GM12878 (cell line): ENCODE data around the gene ABCB10. TPM values are rescaled to one million over a fixed set of nuclear protein-coding genes. Genes with fewer than 3 reads are reported as not detected.

Source experiments
- ATAC-seq: fragments of 200-7000 bp; cut with Tn5 transposase; 3 replicates; pipeline ENCODE4 v1.9.1; 2020; ENCODE audit warnings: mild to moderate bottlenecking, moderate library complexity
- BruUV-seq: library from RNA; stranded (reverse); fragments of 400-500 nt; replicated peaks from 2 replicates; lab custom pipeline; 2021; lab: Mats Ljungman, UMichigan
- CTCF ChIA-PET: fragments of 300-600 bp; sonication (Branson Sonifier 250); formaldehyde crosslinking; extraction: SDS; loops from one replicate; lab custom pipeline; 2021; ENCODE audit warnings: inconsistent platforms; lab: Yijun Ruan, JAX
- POLR2A ChIA-PET: fragments of 350-600 bp; formaldehyde crosslinking; extraction: SDS; loops from one replicate; lab custom pipeline; 2021; ENCODE audit warnings: inconsistent platforms; lab: Charles Lee
- RAD21 ChIA-PET: fragments of 300-600 bp; sonication (Branson Sonifier 250); formaldehyde crosslinking; loops from one replicate; lab custom pipeline; 2023; ENCODE audit warnings: antibody characterized with exemption; ENCODE audit not compliant: unreplicated experiment; lab: Charles Lee
- SMC1A ChIA-PET: fragments of 300-600 bp; sonication (Branson Sonifier 250); formaldehyde crosslinking; loops from one replicate; lab custom pipeline; 2023; ENCODE audit not compliant: unreplicated experiment, uncharacterized antibody; lab: Charles Lee
- DNase-seq: peaks from one replicate; pipeline ENCODE4 v3.0.0-alpha.2; 2011; ENCODE audit warnings: low read depth, low spot score
- FAIRE-seq: peaks from 3 replicates; lab custom pipeline; 2011; peaks lifted over from hg19 to GRCh38; lab: Jason Lieb, UNC
- H2AFZ ChIP-seq: 2 replicates; pipeline ENCODE4 v1.6.0; 2011; ENCODE audit warnings: low read depth, low read length, control low read depth; ENCODE audit not compliant: control insufficient read depth
- H3K27ac ChIP-seq: 2 replicates; pipeline ENCODE4 v1.5.1; 2011; ENCODE audit warnings: control low read depth; ENCODE audit not compliant: control insufficient read depth, insufficient read depth
- H3K27me3 ChIP-seq, 2 experiments: replicated peaks in 1 of 2; 2 replicates each; pipeline versions ENCODE4 v1.6.0 to v1.6.1; 2011; ENCODE audit warnings: low read length in 1 of 2; ENCODE audit not compliant: control insufficient read depth in 2 of 2, insufficient read depth in 2 of 2
- H3K36me3 ChIP-seq, 2 experiments: 2 replicates each; pipeline ENCODE4 v1.5.1; 2011; ENCODE audit warnings: low read length in 1 of 2; ENCODE audit not compliant: control insufficient read depth in 2 of 2, insufficient read depth in 2 of 2
- H3K4me1 ChIP-seq: 2 replicates; pipeline ENCODE4 v1.6.1; 2011; ENCODE audit warnings: mild to moderate bottlenecking, low read length, moderate library complexity, mixed read lengths; ENCODE audit not compliant: control insufficient read depth, insufficient read depth
- H3K4me2 ChIP-seq: 2 replicates; pipeline ENCODE4 v1.6.0; 2011; ENCODE audit warnings: control low read depth; ENCODE audit not compliant: control insufficient read depth, insufficient read depth
- H3K4me3 ChIP-seq: fragments of 200-600 bp; sonication (generic); 2 replicates; pipeline ENCODE4 v1.5.1; 2016
- H3K79me2 ChIP-seq: 2 replicates; pipeline ENCODE4 v1.6.0; 2011; ENCODE audit warnings: low read length; ENCODE audit not compliant: control insufficient read depth, insufficient read depth
- H3K9ac ChIP-seq: 2 replicates; pipeline ENCODE4 v1.8.0; 2011; ENCODE audit warnings: low read length, control low read depth, mixed read lengths; ENCODE audit not compliant: control insufficient read depth, insufficient read depth
- H3K9me3 ChIP-seq: replicated peaks from 3 replicates; pipeline ENCODE4 v1.5.1; 2011; ENCODE audit warnings: mild to moderate bottlenecking, low read length; ENCODE audit not compliant: control insufficient read depth, insufficient read depth
- H4K20me1 ChIP-seq: 2 replicates; pipeline ENCODE4 v1.6.0; 2011; ENCODE audit not compliant: control insufficient read depth, insufficient read depth
- BCLAF1 ChIP-seq: fragments of 450-650 bp; IDR thresholded peaks from 2 replicates; pipeline ENCODE4 v1.6.1; 2017; ENCODE audit warnings: antibody characterized with exemption, mild to moderate bottlenecking, moderate library complexity
- BHLHE40 ChIP-seq, 2 experiments: fragments of 450-650 bp in 1 of 2; IDR thresholded peaks; 2 replicates each; pipeline ENCODE4 v1.6.1; 2011 to 2017; ENCODE audit warnings: low read depth in 2 of 2, borderline replicate concordance in 1 of 2, improper control_type of control experiment in 1 of 2, low read length in 1 of 2, mild to moderate bottlenecking in 1 of 2
- E2F4 ChIP-seq: IDR thresholded peaks from 2 replicates; pipeline ENCODE4 v1.6.1; 2012; ENCODE audit warnings: low read depth, low read length, improper control_type of control experiment
- ELK1 ChIP-seq: IDR thresholded peaks from 2 replicates; pipeline ENCODE4 v1.6.1; 2012; ENCODE audit warnings: low read depth, low read length, improper control_type of control experiment
- EP300 ChIP-seq, 2 experiments: fragments of 150-350 bp in 1 of 2; IDR thresholded peaks; 2 replicates each; pipeline ENCODE4 v1.6.1; 2011 to 2012; ENCODE audit warnings: low read depth in 2 of 2, low read length in 2 of 2, borderline replicate concordance in 1 of 2, improper control_type of control experiment in 1 of 2, inconsistent platforms in 1 of 2; ENCODE audit not compliant: control insufficient read depth in 1 of 2
- KAT2A ChIP-seq: conservative IDR thresholded peaks from 2 replicates; pipeline ENCODE4 v1.6.1; 2011; ENCODE audit warnings: low read depth, low read length; ENCODE audit not compliant: control insufficient read depth
- KLF5 ChIP-seq: fragments of 450-650 bp; IDR thresholded peaks from 2 replicates; pipeline ENCODE4 v1.6.1; 2014; ENCODE audit warnings: mild to moderate bottlenecking; ENCODE audit not compliant: partially characterized antibody
- MEF2B ChIP-seq: fragments of 450-650 bp; IDR thresholded peaks from 2 replicates; pipeline ENCODE4 v1.6.1; 2018; ENCODE audit warnings: mild to moderate bottlenecking, moderate library complexity; ENCODE audit not compliant: partially characterized antibody, poor library complexity, severe bottlenecking
- MXI1 ChIP-seq: fragments of 150-350 bp; IDR thresholded peaks from 2 replicates; pipeline ENCODE4 v1.6.1; 2011; ENCODE audit warnings: low read depth, mild to moderate bottlenecking, inconsistent platforms, low read length, improper control_type of control experiment
- MYB ChIP-seq: fragments of 150-350 bp; IDR thresholded peaks from 2 replicates; pipeline ENCODE4 v1.6.1; 2014; ENCODE audit warnings: mild to moderate bottlenecking, low read depth, low read length, borderline replicate concordance
- POLR2AphosphoS5 ChIP-seq: IDR thresholded peaks from 2 replicates; pipeline ENCODE4 v1.6.1; 2011; ENCODE audit warnings: mild to moderate bottlenecking, low read length, inconsistent platforms
- SIX5 ChIP-seq: IDR thresholded peaks from 2 replicates; pipeline ENCODE4 v1.6.1; 2011; ENCODE audit warnings: mild to moderate bottlenecking, low read depth, low read length, moderate library complexity; ENCODE audit not compliant: severe bottlenecking
- SP1 ChIP-seq: IDR thresholded peaks from one replicate; pipeline ENCODE4 v1.6.1; 2011; ENCODE audit warnings: low read depth, low read length
- SPI1 ChIP-seq: IDR thresholded peaks from 2 replicates; pipeline ENCODE4 v1.6.1; 2011; ENCODE audit warnings: low read depth, mild to moderate bottlenecking, low read length, moderate library complexity, borderline replicate concordance; ENCODE audit not compliant: insufficient read depth
- whole genome bisulfite sequencing: methylation state at CpG from one replicate; pipeline ENCODE4 v1.1.6; 2016; ENCODE audit warnings: low lambda C conversion rate; ENCODE audit not compliant: insufficient replicate concordance, insufficient coverage; ENCODE audit errors: missing lambda C conversion rate; 5-methylcytosine and 5-hydroxymethylcytosine counted together
- in situ Hi-C: fragments of 300-500 bp; cut with MboI; formaldehyde crosslinking; loops from 9 replicates; pipeline ENCODE4 v1.14.3; 2018; ENCODE audit warnings: mixed read lengths
- intact Hi-C: fragments of 100-400 bp; cut with micrococcal nuclease; formaldehyde crosslinking; loops from one replicate; pipeline ENCODE4 v1.14.2; 2022; ENCODE audit not compliant: unreplicated experiment
- polyA plus RNA-seq, 11 experiments: library from polyadenylated mRNA; depleted of rRNA in 4 of 11; unstranded in 6 of 11; stranded (reverse) in 5 of 11; fragments of >200 nt; fragmentation: Nextera tagmentation in 4 of 11; fragmentation: Illumina TruSeq in 1 of 11; extraction: Ambion mirVana in 4 of 11; extraction: Trizol in 1 of 11; gene quantifications; 1 replicate in 1 of 11; 2 replicates in 10 of 11; pipeline versions ENCODE4 v1.2.1 to v1.2.3, GENCODE V29; 2011 to 2016; ENCODE audit warnings: inconsistent platforms in 2 of 11, missing spikeins in 2 of 11, low read depth in 1 of 11
- total RNA-seq, 4 experiments: library from RNA; depleted of rRNA in 3 of 4; stranded (reverse); fragments of >200 nt in 3 of 4; fragmentation: Illumina TruSeq in 1 of 4; extraction: Trizol in 1 of 4; gene quantifications; 2 replicates each; pipeline versions ENCODE4 v1.2.1 to v1.2.3, GENCODE V29; 2013 to 2021
- TF ChIP-seq, protein P1 (sequence below): IDR thresholded peaks from 2 replicates; pipeline ENCODE4 v1.6.1; 2011; ENCODE audit warnings: low read depth, low read length, improper control_type of control experiment, borderline replicate concordance
- TF ChIP-seq, protein P2 (sequence below): IDR thresholded peaks from 2 replicates; pipeline ENCODE4 v1.6.1; 2011; ENCODE audit warnings: borderline replicate concordance, low read depth, mild to moderate bottlenecking, moderate library complexity, low read length; ENCODE audit not compliant: insufficient read depth, poor library complexity, severe bottlenecking

ABCB10 gene
- total and polyA plus RNA-seq, 10 of the 15 experiments (the other 5 are each of a cell fraction or from before 2014, with no cell fraction given), result 8.0 to 30.5 (median 16.7) TPM

GRCh38 chr1:229582715-229583114, 24.2 kb upstream of the ABCB10 start:
- no peak overlapping the region for H3K4me3 ChIP-seq
- FAIRE-seq, result no peak
- H3K27me3 ChIP-seq, result no peaks in the 10 kb centered on the region
- no peak overlapping the region for H3K9ac ChIP-seq
- WGBS, result 61% methylated on average over 4 of the region's 4 CpGs
- DNase-seq, result no peak
- no peak overlapping the region for H2AFZ ChIP-seq
- no peak for ATAC-seq
- H3K36me3 ChIP-seq, result no peaks in the 10 kb centered on the region
- H3K27ac ChIP-seq, result no peak overlapping the region
- H3K9me3 ChIP-seq, result no peaks in the 10 kb centered on the region
- intact Hi-C loops, result no loop called here
- no TSS peak for BruUV-seq
- POLR2A ChIA-PET, result no interaction called here
- H3K79me2 ChIP-seq, result no peaks in the 10 kb centered on the region
- peaks cover 9% of the 10 kb centered on the region for H3K4me1 ChIP-seq
- CTCF ChIA-PET, result interaction anchor here (1.7 kb wide), 1 partner anchor 41 kb away, joined by 6 read pairs; no protein-coding TSS in a partner anchor
- SMC1A ChIA-PET, result interaction anchor here (0.6 to 1.7 kb wide), 3 partner anchors 12 to 926 kb away, joined by 3 to 7 read pairs (median 3); no protein-coding TSS in a partner anchor
- RAD21 ChIA-PET, result no interaction called here
- H3K4me2 ChIP-seq, result no peak overlapping the region
- no peaks in the 10 kb centered on the region for H4K20me1 ChIP-seq
- in situ Hi-C loops, result no loop called here
- TF ChIP-seq MXI1 (no peak), BCLAF1 (no peak), POLR2AphosphoS5 (no peak), BHLHE40 (IDR thresholded peaks at IDR 0.05; ENCODE audit: borderline replicate concordance in 1 of 2, low read depth in 2 of 2, low read length in 1 of 2) (no peak), EP300 (IDR thresholded peaks at IDR 0.05; ENCODE audit: borderline replicate concordance in 1 of 2, control insufficient read depth in 1 of 2, low read depth in 2 of 2, low read length in 2 of 2) (no peak), ELK1 (no peak), SPI1 (no peak), E2F4 (no peak), KLF5 (no peak), MEF2B (no peak), KAT2A (no peak), MYB (no peak), SP1 (no peak), SIX5 (no peak)
- TF ChIP-seq, protein P1, sequence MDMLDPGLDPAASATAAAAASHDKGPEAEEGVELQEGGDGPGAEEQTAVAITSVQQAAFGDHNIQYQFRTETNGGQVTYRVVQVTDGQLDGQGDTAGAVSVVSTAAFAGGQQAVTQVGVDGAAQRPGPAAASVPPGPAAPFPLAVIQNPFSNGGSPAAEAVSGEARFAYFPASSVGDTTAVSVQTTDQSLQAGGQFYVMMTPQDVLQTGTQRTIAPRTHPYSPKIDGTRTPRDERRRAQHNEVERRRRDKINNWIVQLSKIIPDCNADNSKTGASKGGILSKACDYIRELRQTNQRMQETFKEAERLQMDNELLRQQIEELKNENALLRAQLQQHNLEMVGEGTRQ, result no peak
- TF ChIP-seq, protein P2, sequence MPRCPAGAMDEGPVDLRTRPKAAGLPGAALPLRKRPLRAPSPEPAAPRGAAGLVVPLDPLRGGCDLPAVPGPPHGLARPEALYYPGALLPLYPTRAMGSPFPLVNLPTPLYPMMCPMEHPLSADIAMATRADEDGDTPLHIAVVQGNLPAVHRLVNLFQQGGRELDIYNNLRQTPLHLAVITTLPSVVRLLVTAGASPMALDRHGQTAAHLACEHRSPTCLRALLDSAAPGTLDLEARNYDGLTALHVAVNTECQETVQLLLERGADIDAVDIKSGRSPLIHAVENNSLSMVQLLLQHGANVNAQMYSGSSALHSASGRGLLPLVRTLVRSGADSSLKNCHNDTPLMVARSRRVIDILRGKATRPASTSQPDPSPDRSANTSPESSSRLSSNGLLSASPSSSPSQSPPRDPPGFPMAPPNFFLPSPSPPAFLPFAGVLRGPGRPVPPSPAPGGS, result no peak
